K562 (cell line): Measurements from ENCODE around the gene KRTAP10-11.

Experiments used
- BHLHE40 ChIP-seq: IDR thresholded peaks from 2 replicates; pipeline ENCODE4 v1.6.1; 2011; ENCODE audit warnings: low read length, improper control_type of control experiment
- POLR2AphosphoS2 ChIP-seq: IDR thresholded peaks from 2 replicates; pipeline ENCODE4 v1.6.1; 2012; ENCODE audit warnings: low read length, improper control_type of control experiment
- TAL1 ChIP-seq: fragments of 450-650 bp; IDR thresholded peaks from 2 replicates; pipeline ENCODE4 v1.6.1; 2016; ENCODE audit warnings: mild to moderate bottlenecking

GRCh38 chr21:44614161-44614631, 32.0 kb upstream of the KRTAP10-11 start:
- TF ChIP-seq BHLHE40: no peak
- TF ChIP-seq TAL1: no peak
- no peak for TF ChIP-seq POLR2AphosphoS2
